Measurements from ENCODE around the gene SERTAD2. TPM values are rescaled to one million over a fixed set of nuclear protein-coding genes. Genes with fewer than 3 reads are reported as not detected.

SERTAD2 gene
- total RNA-seq, 2 donors from 2014 or later = 11.2 to 20.7 TPM

DNA sequence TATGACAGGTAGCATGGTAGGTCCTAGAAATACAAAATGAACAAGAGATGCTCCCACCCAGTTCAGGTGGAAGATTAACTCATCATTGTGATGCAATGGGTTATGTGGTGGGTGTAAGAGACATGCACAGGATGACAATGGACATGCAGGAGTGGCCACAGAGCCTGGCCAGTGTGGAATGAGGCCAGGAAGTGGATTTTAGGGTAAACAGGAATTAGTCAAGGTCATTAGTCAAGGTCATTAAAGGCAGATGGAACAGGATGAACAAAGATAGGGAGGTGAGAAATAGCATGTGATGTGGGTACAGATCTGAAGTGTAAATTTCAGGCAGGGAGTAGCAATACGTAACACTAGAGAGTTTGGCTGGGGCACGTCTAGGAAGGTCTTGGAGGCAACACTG lies 15.6 kb upstream of the SERTAD2 start:
- no peak overlapping the region for H3K27ac ChIP-seq
- intact Hi-C loops (cut with DNase I) = no loop called here
- H3K27me3 ChIP-seq = no peaks in the 10 kb centered on the region
- H3K4me1 ChIP-seq = no peaks in the 10 kb centered on the region
- no peaks in the 10 kb centered on the region for H3K36me3 ChIP-seq
- no peak for DNase-seq
- H3K9ac ChIP-seq (ENCODE audit: low read depth in 2 of 2, low read length in 2 of 2) = no peak overlapping the region
- TF ChIP-seq, protein P1, sequence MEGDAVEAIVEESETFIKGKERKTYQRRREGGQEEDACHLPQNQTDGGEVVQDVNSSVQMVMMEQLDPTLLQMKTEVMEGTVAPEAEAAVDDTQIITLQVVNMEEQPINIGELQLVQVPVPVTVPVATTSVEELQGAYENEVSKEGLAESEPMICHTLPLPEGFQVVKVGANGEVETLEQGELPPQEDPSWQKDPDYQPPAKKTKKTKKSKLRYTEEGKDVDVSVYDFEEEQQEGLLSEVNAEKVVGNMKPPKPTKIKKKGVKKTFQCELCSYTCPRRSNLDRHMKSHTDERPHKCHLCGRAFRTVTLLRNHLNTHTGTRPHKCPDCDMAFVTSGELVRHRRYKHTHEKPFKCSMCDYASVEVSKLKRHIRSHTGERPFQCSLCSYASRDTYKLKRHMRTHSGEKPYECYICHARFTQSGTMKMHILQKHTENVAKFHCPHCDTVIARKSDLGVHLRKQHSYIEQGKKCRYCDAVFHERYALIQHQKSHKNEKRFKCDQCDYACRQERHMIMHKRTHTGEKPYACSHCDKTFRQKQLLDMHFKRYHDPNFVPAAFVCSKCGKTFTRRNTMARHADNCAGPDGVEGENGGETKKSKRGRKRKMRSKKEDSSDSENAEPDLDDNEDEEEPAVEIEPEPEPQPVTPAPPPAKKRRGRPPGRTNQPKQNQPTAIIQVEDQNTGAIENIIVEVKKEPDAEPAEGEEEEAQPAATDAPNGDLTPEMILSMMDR (IDR thresholded peaks at IDR 0.05) = no peak
- H3K9me3 ChIP-seq = no peaks in the 10 kb centered on the region
- H3K4me3 ChIP-seq = no peak overlapping the region

DNA sequence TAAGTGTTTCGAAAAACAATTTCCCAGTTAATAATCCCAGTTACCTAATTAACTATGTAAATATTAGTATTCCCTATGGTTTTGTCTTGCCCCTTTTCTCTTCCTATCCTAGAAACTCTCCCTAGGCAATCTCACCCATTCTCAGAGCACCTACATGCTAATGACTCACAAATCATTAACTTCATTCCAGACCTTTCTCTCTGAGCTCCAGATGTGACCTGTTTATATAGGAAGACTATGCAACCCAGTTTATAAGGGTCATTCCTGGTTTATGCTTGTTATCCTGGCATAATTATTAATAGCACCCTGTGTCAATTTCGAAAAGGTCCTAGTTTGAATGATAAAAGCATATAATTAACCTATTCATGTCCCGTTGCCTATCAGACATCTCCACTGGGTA lies 14.8 kb upstream of the SERTAD2 start:
- no peaks in the 10 kb centered on the region for H3K36me3 ChIP-seq

GRCh38 chr2:64667535-64667934 lies 13.8 kb upstream of the SERTAD2 start:
- no peaks in the 10 kb centered on the region for H3K27me3 ChIP-seq
- H3K4me1 ChIP-seq = no peaks in the 10 kb centered on the region
- H3K36me3 ChIP-seq = no peaks in the 10 kb centered on the region
- no peak overlapping the region for H3K9ac ChIP-seq (ENCODE audit: low read depth in 2 of 2, low read length in 2 of 2)
- intact Hi-C loops (cut with DNase I) = no loop called here
- TF ChIP-seq, protein P1 (IDR thresholded peaks at IDR 0.05) = no peak
- no peak overlapping the region for H3K4me3 ChIP-seq
- no peak for DNase-seq
- H3K27ac ChIP-seq = no peak overlapping the region
- H3K9me3 ChIP-seq = no peaks in the 10 kb centered on the region

More for the DNA sequence above, 14.8 kb upstream of the SERTAD2 start:
- DNase-seq = no peak
- intact Hi-C loops (cut with DNase I) = no loop called here
- H3K27ac ChIP-seq = no peak overlapping the region
- no peaks in the 10 kb centered on the region for H3K9me3 ChIP-seq
- H3K4me3 ChIP-seq = no peak overlapping the region
- H3K4me1 ChIP-seq = no peaks in the 10 kb centered on the region
- TF ChIP-seq, protein P1 (IDR thresholded peaks at IDR 0.05) = no peak
- H3K27me3 ChIP-seq = no peaks in the 10 kb centered on the region
- no peak overlapping the region for H3K9ac ChIP-seq (ENCODE audit: low read depth in 2 of 2, low read length in 2 of 2)

DNA sequence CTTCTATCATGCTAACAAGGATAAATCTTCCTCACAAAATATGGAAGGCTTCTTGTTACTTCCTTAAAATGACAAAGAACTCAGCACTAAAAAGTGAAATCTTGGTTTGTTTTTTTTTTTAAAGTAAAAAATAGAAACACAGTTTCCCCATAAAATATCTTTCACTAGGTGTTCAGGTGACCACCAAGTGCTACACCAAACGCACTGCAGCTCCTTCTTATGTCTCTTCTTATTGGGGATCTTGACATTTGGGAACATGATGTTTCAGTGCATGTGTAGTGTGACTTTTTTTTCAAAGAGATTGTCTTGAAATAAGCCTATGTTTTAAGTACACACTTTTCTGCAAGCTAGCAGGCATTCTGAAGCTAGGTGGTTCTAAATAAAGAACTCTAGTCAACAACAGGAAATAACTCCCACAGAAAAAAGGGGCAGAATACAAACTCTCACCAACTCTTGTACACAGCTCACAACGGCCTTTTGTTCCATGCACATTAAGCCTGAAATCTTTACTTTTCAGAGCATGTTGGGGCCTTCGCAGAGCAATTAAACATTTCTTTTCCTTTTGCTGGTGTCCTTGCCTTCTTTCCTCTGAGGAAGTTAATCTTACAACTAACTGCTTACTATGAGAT lies 13.2 kb upstream of the SERTAD2 start:
- intact Hi-C loops (cut with DNase I) = no loop called here
- TF ChIP-seq, protein P1 (IDR thresholded peaks at IDR 0.05) = no peak
- no peaks in the 10 kb centered on the region for H3K4me1 ChIP-seq
- no peak overlapping the region for H3K27ac ChIP-seq
- no peak overlapping the region for H3K4me3 ChIP-seq
- no peak overlapping the region for H3K9ac ChIP-seq (ENCODE audit: low read depth in 2 of 2, low read length in 2 of 2)
- no peaks in the 10 kb centered on the region for H3K9me3 ChIP-seq
- no peaks in the 10 kb centered on the region for H3K27me3 ChIP-seq
- DNase-seq = no peak
- H3K36me3 ChIP-seq = no peaks in the 10 kb centered on the region

GRCh38 chr2:64665709-64666108 lies 12.0 kb upstream of the SERTAD2 start:
- intact Hi-C loops (cut with DNase I) = no loop called here
- DNase-seq = no peak
- Histone ChIP-seq H3K27me3 (no peaks in the 10 kb centered on the region), H3K4me3 (no peak overlapping the region), H3K36me3 (no peaks in the 10 kb centered on the region), H3K9me3 (no peaks in the 10 kb centered on the region), H3K9ac (ENCODE audit: low read depth in 2 of 2, low read length in 2 of 2) (no peak overlapping the region), H3K27ac (no peak overlapping the region), H3K4me1 (no peaks in the 10 kb centered on the region)
- TF ChIP-seq, protein P1 (IDR thresholded peaks at IDR 0.05) = no peak

All from colonic mucosa (tissue), 4 donors.